Ectodermal cell (in vitro differentiated cells): Measurements from ENCODE around the gene LYPLA2.
"Not testable (repeated sequence)": the region's sequence is repeated elsewhere in the genome, so short reads cannot be mapped to it uniquely, and the experiment has no call there.

ENCODE experiments used
- H3K27ac ChIP-seq: 2 replicates; pipeline ENCODE4 v1.7.0; 2013; ENCODE audit warnings: mild to moderate bottlenecking, low read depth, low read length; ENCODE audit not compliant: insufficient read depth, poor library complexity, severe bottlenecking
- H3K27me3 ChIP-seq: 2 replicates; pipeline ENCODE4 v1.7.0; 2013; ENCODE audit warnings: mild to moderate bottlenecking, low read length; ENCODE audit not compliant: insufficient read depth, control insufficient read depth, poor library complexity, severe bottlenecking
- H3K36me3 ChIP-seq: one replicate; pipeline ENCODE4 v1.7.0; 2013; ENCODE audit warnings: low read length; ENCODE audit not compliant: control insufficient read depth, insufficient read depth
- H3K4me1 ChIP-seq: one replicate; pipeline ENCODE4 v1.7.0; 2013; ENCODE audit warnings: low read length; ENCODE audit not compliant: control insufficient read depth, insufficient read depth
- H3K4me3 ChIP-seq: 2 replicates; pipeline ENCODE4 v1.7.0; 2013; ENCODE audit warnings: low read depth, low read length, control low read depth; ENCODE audit not compliant: insufficient read depth
- H3K9me3 ChIP-seq: 2 replicates; pipeline ENCODE4 v1.7.0; 2013; ENCODE audit warnings: mild to moderate bottlenecking, low read length, moderate library complexity; ENCODE audit not compliant: control insufficient read depth
- WGBS, 2 experiments: methylation state at CpG; one replicate each; pipeline ENCODE4 v1.1.7; 2013; ENCODE audit warnings: missing lambda C conversion rate in 2 of 2; 5-methylcytosine and 5-hydroxymethylcytosine counted together

Gene LYPLA2

GRCh38 chr1:23777979-23778814, 12.7 kb upstream of the LYPLA2 start, which contains the start of gene PITHD1:
PITHD1 (plus strand) TSS chr1:23778418; CDS start chr1:23778516, 98 bp downstream.
- H3K4me3 ChIP-seq, result peak within 1 kb of the TSS; percentile 90
- H3K9me3 ChIP-seq, result no peaks in the 10 kb centered on the region
- H3K36me3 ChIP-seq, result peaks cover 6% of the 10 kb centered on the region
- H3K4me1 ChIP-seq, result peaks cover 8% of the 10 kb centered on the region
- no peaks in the 10 kb centered on the region for H3K27me3 ChIP-seq
- WGBS, 2 experiments, result 0% methylated on average over 86 to 89 of the region's 91 CpGs
- peak within 1 kb of the TSS; percentile 64 for H3K27ac ChIP-seq

GRCh38 chr1:23779826-23780371, 11.0 kb upstream of the LYPLA2 start:
- Histone ChIP-seq H3K9me3 (no peaks in the 10 kb centered on the region), H3K27ac (no peak overlapping the region), H3K4me3 (no peak overlapping the region), H3K27me3 (no peaks in the 10 kb centered on the region), H3K36me3 (peaks cover 6% of the 10 kb centered on the region), H3K4me1 (peaks cover 8% of the 10 kb centered on the region)
- WGBS, 2 experiments, result 95 to 97% methylated on average over 3 of the region's 3 CpGs

DNA sequence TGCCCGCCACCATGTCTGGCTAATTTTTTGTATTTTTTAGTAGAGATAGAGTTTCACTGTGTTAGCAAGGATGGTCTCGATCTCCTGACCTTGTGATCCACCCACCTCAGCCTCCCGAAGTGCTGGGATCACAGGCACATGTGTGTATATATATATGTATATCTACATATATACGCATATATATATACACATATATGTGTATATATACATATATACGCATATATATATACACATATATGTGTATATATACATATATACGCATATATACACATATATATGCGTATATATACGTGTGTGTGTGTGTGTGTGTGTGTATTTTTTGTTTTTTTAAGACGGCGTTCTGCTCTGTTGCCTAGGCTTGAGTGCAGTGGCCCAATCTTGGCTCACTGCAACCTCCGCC, 7.8 kb upstream of the LYPLA2 start:
- 91 to 96% methylated on average over 6 to 7 of the region's 11 CpGs for WGBS, 2 experiments
- H3K27ac ChIP-seq, H3K27me3 ChIP-seq, H3K9me3 ChIP-seq, H3K4me3 ChIP-seq, H3K4me1 ChIP-seq: not testable (repeated sequence)
- H3K36me3 ChIP-seq, result peaks cover 29% of the 10 kb centered on the region

DNA sequence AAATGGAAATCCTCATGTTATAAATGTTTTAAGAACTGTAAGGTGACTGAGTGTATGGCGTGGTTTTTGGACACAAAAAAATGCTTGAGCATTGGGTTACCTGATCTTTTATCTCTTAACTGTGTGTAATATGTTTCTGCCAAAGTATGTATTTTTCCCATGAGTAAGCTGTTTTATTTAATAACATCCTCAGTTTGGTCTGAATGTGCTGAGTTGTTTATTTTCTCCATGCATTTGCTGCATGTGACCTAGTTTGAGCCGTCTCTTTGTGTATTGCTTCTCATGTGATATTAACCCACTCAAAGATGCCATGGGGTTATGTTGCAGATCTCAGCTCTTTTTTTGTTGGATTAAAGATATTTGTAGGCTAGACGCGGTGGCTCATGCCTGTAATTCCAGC, 6.1 kb upstream of the LYPLA2 start:
- Histone ChIP-seq H3K27ac (no peak overlapping the region), H3K27me3 (no peaks in the 10 kb centered on the region), H3K36me3 (peaks cover 29% of the 10 kb centered on the region), H3K4me1 (no peaks in the 10 kb centered on the region), H3K4me3 (no peak overlapping the region), H3K9me3 (no peaks in the 10 kb centered on the region)
- 94 to 95% methylated on average over 4 of the region's 4 CpGs for WGBS, 2 experiments

- 94 to 98% methylated on average over 3 of the region's 3 CpGs for WGBS, 2 experiments
- Histone ChIP-seq H3K9me3 (no peaks in the 10 kb centered on the region), H3K36me3 (peaks cover 24% of the 10 kb centered on the region), H3K4me1 (peaks cover 6% of the 10 kb centered on the region), H3K4me3 (no peak overlapping the region), H3K27ac (no peak overlapping the region), H3K27me3 (no peaks in the 10 kb centered on the region)
These were observed 3.2 kb upstream of the LYPLA2 start for GRCh38 chr1:23787701-23788100.

DNA sequence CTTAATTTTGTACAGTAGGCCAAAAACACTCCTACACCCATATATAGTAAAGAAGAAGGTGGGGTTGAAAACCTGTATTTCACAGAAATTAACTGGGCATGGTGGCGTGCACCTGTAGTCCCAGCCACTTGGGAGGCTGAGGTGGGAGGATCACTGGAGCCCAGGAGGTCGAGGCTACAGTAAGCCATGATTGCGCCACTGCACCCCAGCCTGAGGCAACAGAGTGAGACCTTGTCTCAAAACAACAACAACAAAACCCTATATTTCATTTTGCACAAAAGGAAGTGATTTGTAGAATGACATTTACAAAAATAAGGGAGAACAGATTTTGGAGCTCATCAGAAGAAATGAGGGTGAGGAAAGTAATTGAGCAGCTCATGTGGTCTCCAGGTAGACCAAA, 2.2 kb upstream of the LYPLA2 start:
- H3K27ac ChIP-seq, result no peak overlapping the region
- H3K27me3 ChIP-seq, result no peaks in the 10 kb centered on the region
- no peak overlapping the region for H3K4me3 ChIP-seq
- no peaks in the 10 kb centered on the region for H3K9me3 ChIP-seq
- WGBS, 2 experiments, result 91 to 94% methylated on average over 2 to 3 of the region's 3 CpGs
- peaks cover 24% of the 10 kb centered on the region for H3K36me3 ChIP-seq
- peaks cover 6% of the 10 kb centered on the region for H3K4me1 ChIP-seq

GRCh38 chr1:23791516-23792047, 637 bp downstream of the LYPLA2 start:
- Histone ChIP-seq H3K4me3 (peak overlapping the region; percentile 69), H3K27me3 (no peaks in the 10 kb centered on the region), H3K27ac (no peak overlapping the region), H3K9me3 (no peaks in the 10 kb centered on the region), H3K4me1 (peaks cover 6% of the 10 kb centered on the region), H3K36me3 (peaks cover 13% of the 10 kb centered on the region)
- 1 to 2% methylated on average over 15 of the region's 15 CpGs for WGBS, 2 experiments

DNA sequence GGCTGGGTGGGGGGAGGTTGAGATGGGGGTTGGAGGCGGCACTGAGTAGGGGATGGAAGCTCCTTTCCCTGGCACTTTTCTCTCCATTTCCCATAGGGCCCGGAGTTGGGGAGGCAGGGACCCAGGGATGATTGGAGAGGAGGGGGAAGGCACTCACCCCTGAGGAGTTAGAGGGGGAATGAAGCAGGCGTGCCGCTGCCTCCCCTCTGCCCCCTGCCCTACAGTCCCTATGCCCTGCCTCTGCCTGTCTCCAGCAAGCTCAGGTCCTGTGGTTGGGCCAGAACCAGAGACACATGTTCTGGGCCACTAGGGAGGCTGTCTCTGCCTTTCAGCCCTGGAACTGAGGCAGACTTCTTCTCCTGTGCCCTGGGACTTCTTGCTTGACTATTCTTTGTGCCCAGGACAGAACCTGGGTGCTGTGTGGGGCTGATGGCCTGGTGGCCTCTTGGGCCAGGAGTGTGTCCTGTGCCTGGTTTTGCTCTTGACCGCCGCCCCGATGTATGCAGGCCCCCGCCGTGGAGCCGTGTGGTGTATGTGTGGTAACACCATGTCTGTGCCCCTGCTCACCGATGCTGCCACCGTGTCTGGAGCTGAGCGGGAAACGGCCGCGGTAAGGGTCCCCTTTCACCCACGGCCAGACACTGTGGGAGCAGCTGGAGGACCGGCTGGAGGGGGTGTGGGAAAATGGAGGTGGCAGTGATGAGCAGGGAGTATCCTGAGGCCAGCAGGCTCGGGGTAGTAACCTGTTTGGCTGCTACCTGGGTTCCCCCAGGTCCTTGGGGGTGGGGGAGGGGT, 1.4 kb downstream of the LYPLA2 start:
- peak overlapping the region; percentile 69 for H3K4me3 ChIP-seq
- peaks cover 6% of the 10 kb centered on the region for H3K4me1 ChIP-seq
- H3K27me3 ChIP-seq, result no peaks in the 10 kb centered on the region
- H3K9me3 ChIP-seq, result no peaks in the 10 kb centered on the region
- no peak overlapping the region for H3K27ac ChIP-seq
- 71 to 73% methylated on average over 19 of the region's 19 CpGs for WGBS, 2 experiments
- H3K36me3 ChIP-seq, result peaks cover 6% of the 10 kb centered on the region

- 86% methylated on average over 16 of the region's 16 CpGs for WGBS, 2 experiments
- H3K4me1 ChIP-seq, result peaks cover 6% of the 10 kb centered on the region
- H3K27ac ChIP-seq, result no peak overlapping the region
- H3K4me3 ChIP-seq, result no peak overlapping the region
- H3K9me3 ChIP-seq, result no peaks in the 10 kb centered on the region
- H3K36me3 ChIP-seq, result no peaks in the 10 kb centered on the region
- no peaks in the 10 kb centered on the region for H3K27me3 ChIP-seq
These were observed 2.3 kb downstream of the LYPLA2 start for GRCh38 chr1:23793018-23793781.
